EL (cell line): ENCODE data around the gene MTHFD1.
"Not testable (repeated sequence)": the region's sequence is repeated elsewhere in the genome, so short reads cannot be mapped to it uniquely, and the experiment has no call there.

Source experiments
- DNase-seq: peaks from one replicate; pipeline ENCODE4 v3.0.0-alpha.2; 2016

Gene MTHFD1

DNA sequence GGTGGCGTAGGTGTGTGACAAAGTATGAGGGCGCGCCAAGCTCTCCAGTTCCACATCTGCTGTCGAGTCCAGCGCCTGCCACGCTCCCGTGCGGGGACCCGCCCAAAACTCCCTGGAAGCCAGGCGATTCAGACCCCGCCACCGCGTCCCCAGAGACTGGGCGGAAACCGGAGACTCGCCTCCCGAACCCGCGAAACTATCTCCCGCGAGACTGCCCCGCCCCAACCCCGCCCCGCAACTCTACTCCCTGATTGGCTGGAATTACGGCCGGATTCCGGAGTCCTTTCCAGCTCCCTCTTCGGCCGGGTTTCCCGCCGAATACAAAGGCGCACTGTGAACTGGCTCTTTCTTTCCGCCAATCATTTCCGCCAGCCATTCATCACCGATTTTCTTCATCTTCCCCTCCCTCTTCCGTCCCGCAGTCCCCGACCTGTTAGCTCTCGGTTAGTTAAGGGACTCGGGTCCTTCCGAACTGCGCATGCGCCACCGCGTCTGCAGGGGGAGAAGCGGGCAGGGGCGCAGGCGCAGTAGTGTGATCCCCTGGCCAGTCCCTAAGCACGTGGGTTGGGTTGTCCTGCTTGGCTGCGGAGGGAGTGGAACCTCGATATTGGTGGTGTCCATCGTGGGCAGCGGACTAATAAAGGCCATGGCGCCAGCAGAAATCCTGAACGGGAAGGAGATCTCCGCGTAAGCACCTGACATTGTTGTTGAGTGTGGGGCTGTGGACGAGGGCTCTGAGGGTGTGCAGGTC is at the start of gene MTHFD1:
Gene MTHFD1 (plus strand): TSS at position 572 of the 751 bp plus-strand sequence. CDS start 75 bp downstream, at position 647.
- DNase-seq, result peak; percentile 100

GRCh38 chr14:64338616-64339316 is 49.4 kb upstream of the MTHFD1 start:
- peak; percentile 100 for DNase-seq

GRCh38 chr14:64340560-64341196 is 47.5 kb upstream of the MTHFD1 start:
- DNase-seq, result no peak

DNA sequence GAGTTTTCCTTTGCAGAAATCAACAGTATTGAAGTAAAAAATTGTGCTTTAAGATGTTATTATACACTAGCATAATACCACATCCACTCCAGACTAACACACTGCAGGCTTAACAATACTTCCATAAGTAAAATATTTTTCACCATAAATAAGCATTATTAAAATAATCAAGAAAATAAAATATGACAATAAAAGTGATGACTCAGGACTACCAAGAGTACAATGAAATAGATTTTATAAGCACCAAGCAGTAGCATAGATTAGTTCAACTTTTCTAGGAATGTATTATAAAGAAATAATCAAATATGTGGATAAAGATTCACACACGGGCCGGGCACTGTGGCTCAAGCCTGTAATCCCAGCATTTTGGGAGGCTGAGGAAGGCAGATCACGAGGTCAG is 40.4 kb upstream of the MTHFD1 start:
- no peak for DNase-seq

- DNase-seq, result no peak
Observed at GRCh38 chr14:64349741-64350490, 38.2 kb upstream of the MTHFD1 start.

GRCh38 chr14:64363265-64363846 is 24.8 kb upstream of the MTHFD1 start:
- DNase-seq, result peak; percentile 74

DNA sequence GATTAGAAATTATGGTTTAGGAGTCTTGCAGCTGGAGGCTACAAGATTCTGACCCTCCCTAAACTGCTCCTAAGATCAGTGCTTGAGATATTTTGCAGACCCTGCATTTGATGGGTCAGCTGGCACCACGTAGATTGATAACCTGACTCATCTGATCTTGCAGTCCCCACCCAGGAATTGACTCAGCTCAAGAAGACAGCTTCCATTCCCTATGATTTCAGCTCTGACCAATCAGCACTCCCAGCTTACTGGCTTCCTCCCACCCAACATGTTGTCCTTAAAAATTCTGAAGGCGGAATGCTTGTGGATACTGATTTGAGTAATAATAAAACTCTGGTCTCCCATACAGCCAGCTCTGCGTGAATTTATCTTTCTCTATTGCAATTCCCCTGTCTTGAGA is 23.2 kb upstream of the MTHFD1 start:
- peak; percentile 50 for DNase-seq

GRCh38 chr14:64365358-64365889 is 22.7 kb upstream of the MTHFD1 start:
- peak; percentile 44 for DNase-seq

GRCh38 chr14:64369201-64369600 is 19.0 kb upstream of the MTHFD1 start:
- DNase-seq, result peak; percentile 8

- peak; percentile 42 for DNase-seq
Observed at GRCh38 chr14:64387232-64387781, 846 bp upstream of the MTHFD1 start.

- peak; percentile 38 for DNase-seq
Observed at GRCh38 chr14:64388533-64389285, 556 bp downstream of the MTHFD1 start.

DNA sequence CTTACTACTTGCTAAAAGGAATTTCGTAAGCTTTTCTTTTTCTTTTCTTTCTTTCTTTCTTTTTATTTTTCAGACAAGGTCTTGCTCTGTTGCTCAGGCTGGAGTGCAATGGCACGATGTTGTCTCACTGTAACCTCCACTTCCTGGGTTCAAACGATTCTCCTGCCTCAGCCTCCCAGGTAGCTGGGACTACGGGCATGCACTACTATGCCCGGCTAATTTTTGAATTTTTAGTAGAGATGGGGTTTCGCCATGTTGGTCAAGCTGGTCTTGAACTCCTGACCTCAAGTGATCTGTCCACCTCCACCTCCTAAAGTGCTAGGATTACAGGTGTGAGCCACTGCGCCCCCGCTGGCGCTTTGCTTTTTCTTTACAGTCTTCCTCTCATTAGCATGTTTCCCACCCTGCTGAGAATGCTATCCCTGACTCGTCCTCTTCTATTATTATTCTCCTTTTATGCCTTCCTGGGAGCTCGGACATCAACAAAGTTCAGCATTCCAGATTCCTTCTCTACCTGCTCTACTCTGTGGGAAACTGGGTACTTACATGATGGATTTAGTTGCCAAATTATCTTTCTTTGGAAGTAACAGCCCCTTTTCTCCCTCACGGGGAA is 3.1 kb downstream of the MTHFD1 start:
- no peak for DNase-seq

- DNase-seq, result no peak
Observed at GRCh38 chr14:64391986-64392385, 3.8 kb downstream of the MTHFD1 start.

- DNase-seq, result not testable (repeated sequence)
Observed at GRCh38 chr14:64393189-64393726, 5.1 kb downstream of the MTHFD1 start.

GRCh38 chr14:64394423-64394822 is 6.3 kb downstream of the MTHFD1 start:
- DNase-seq, result no peak

- no peak for DNase-seq
Observed at GRCh38 chr14:64394977-64395633, 7.0 kb downstream of the MTHFD1 start.

DNA sequence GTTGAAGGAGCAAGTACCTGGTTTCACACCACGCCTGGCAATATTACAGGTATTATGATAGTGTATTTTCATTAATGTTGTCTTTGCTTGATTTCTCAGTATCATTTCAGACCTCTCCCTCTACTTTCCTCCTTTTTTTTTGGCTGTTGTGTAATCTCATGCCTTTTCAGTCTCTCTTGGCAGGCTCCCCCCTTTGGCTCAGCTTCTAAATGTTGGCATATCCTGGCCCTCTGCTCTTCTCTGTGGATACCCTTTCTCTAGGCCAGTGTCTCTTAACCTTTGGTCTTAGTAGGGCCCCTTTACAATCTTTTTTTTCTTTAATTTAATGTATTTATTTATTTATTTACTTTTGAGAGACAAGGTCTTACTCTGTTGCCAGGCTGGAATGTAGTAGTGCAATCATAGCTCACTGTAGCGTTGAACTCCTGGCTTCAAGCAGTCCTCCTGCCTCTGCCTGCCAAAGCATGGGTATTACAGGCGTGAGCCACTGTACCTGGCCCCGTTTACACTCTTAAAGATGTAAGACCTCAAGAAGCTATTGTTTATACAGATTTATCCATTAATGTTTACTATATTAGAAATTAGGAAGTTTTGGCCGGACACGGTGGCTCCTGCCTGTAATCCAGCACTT is 12.8 kb downstream of the MTHFD1 start:
- DNase-seq, result no peak

GRCh38 chr14:64401949-64402348 is 13.8 kb downstream of the MTHFD1 start:
- no peak for DNase-seq

DNA sequence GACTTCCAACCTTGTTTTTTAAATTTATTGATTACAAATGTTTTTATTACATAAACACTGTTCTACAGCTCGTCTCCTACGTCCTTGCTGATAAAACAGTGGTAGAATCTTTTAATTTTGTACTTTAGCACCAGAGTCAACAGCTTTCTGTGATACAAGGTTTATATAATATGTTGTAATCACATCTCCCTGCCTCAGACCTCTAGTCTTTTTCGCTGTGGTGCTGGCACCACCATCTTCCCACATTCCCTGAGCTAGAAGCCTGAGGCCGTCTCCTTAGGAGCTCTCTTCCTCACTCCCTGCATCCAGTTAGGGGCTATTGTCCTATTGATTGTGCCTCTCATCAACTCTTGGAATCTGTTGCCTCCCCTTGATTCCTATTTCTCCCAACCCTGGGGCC is 17.1 kb downstream of the MTHFD1 start:
- DNase-seq, result no peak

DNA sequence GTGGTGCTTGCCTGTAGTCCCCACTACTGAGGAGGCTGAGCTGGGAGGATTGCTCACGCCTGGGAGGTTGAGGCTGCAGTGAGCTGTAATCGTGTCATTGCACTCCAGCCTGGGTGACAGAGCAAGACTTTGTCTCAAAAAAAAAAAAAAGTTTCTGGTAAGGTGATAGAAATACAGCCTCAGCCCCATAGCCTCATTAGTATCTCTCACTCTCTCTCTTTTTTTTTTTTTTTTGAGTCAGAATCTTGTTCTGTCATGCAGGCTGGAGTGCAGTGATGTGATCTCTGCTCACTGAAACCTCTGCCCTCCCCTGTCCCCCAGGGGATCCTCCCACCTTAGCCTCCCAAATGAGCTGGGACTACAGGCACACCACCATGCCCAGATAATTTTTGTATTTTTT is 19.2 kb downstream of the MTHFD1 start:
- no peak for DNase-seq
